ENCODE measurements around the gene GRIA1.

Gene GRIA1

DNA sequence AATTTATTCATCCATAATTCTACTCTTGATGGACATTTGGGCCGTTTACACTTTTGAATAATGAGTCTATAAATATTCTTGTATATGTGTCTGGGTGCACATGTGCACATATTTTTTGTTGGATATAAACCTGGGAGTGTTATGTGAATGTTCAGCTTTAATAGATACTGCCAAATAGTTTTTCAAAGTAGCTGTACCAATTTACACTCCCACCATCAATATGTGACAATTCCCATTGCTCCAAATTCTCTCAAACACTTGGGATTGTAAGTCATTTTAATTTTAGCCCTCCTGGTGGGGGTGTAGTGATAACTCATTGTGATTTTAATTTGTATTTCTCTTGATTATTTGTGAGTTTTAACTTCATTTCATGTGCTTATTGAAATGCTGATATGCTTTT, 114.9 kb downstream of the GRIA1 start:
- H3K9me3 Mint-ChIP-seq, result no peaks in the 10 kb centered on the region
- ATAC-seq (no peak), DNase-seq (no peak)
- H3K27me3 Mint-ChIP-seq, result no peaks in the 10 kb centered on the region
- no peaks in the 10 kb centered on the region for H3K4me1 Mint-ChIP-seq
- no peak overlapping the region for H3K4me3 Mint-ChIP-seq
- H3K27ac Mint-ChIP-seq, result no peak overlapping the region

DNA sequence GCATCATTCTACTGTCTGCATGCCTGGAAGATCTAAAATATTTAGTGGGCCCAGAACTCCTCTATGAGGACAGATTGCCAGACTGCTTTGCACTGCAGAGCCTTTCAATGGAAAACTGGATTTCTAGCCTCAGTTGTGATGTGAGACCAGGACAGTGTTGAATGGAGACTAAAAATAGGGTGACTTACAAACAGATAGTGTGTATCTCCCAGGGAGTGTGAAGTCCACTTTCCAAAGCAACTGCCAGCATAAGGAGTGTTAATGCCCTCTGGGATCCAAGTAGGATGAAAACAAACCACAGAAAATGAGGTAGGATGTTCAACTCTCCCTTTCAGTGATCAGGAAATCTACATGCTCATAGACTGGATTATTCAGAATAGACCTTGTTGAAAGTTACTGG, 119.5 kb downstream of the GRIA1 start:
- DNase-seq (no peak), ATAC-seq (no peak)
- Mint-ChIP-seq H3K27me3 (no peaks in the 10 kb centered on the region), H3K4me1 (no peaks in the 10 kb centered on the region), H3K9me3 (no peaks in the 10 kb centered on the region), H3K27ac (no peak overlapping the region), H3K4me3 (no peak overlapping the region)

DNA sequence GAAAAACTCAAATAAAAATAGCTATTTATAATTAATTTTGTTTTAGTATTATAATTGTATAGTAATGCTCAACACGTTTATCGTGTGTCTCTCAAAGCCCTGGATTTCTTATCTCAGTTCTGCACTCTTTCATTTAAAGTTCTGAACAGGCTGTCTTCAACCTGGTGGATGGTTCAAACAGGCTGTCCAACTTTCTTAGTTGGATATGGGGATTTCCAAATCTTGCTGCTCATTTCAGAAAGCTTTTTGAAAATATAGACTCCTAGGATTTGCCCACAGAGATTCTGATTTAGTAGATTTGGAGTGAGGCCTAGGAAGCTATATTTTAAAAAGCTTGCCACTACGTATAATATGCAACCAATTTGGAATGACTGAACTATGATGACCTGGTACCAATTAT, 120.3 kb downstream of the GRIA1 start:
- Mint-ChIP-seq H3K27ac (no peak overlapping the region), H3K4me1 (no peaks in the 10 kb centered on the region)

DNA sequence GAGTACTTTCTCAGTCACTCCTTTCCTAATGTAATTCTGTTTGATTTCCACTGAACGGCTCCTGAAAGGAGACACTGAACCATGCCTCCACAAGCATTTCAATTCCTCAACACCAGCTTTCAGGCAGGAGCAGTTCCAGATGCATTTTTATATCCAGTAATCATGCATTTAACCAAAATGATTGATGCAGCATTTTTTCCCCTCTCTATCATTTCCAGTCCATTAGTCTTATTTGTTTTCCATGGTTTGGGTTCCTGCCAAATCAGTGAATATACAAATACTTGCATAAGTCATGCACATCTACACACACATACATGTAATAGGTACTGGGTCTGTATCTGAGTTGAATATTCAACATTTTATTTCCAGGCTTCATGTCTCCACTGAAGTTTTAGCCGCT, 122.7 kb downstream of the GRIA1 start:
- Mint-ChIP-seq H3K9me3 (no peaks in the 10 kb centered on the region), H3K4me1 (no peaks in the 10 kb centered on the region), H3K27ac (no peak overlapping the region), H3K4me3 (no peak overlapping the region), H3K27me3 (no peaks in the 10 kb centered on the region)
- DNase-seq (no peak), ATAC-seq (no peak)

More for the DNA sequence above, 120.3 kb downstream of the GRIA1 start:
- ATAC-seq (no peak), DNase-seq (no peak)
- H3K27me3 Mint-ChIP-seq, result no peaks in the 10 kb centered on the region
- no peak overlapping the region for H3K4me3 Mint-ChIP-seq
- H3K9me3 Mint-ChIP-seq, result no peaks in the 10 kb centered on the region

DNA sequence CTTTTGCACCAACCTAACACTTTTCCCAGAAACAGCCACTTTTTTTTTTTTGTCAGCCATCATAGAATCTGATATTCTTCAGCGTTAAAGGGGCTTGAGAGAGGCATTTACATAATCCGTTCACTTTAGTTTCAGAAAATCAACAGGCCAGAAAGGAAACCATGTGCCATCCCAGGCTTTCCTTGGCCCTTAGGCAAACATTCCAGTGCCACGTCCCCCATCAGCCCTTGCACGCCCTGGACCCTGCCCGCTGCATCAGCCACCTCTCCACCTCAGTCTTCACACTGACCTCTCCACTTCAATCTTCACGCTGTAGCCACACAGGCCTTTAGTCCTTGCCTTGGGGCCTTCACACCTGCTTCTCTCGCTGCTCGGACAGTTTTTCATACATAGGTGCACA, 123.2 kb downstream of the GRIA1 start:
- Mint-ChIP-seq H3K9me3 (no peaks in the 10 kb centered on the region), H3K4me3 (no peak overlapping the region), H3K4me1 (no peaks in the 10 kb centered on the region), H3K27me3 (no peaks in the 10 kb centered on the region), H3K27ac (no peak overlapping the region)
- DNase-seq (no peak), ATAC-seq (no peak)

- no peak for DNase-seq
- H3K27me3 Mint-ChIP-seq, result no peaks in the 10 kb centered on the region
- H3K4me3 Mint-ChIP-seq, result no peak overlapping the region
These were observed 126.7 kb downstream of the GRIA1 start for GRCh38 chr5:153617190-153617589.

GRCh38 chr5:153618307-153618706, 127.8 kb downstream of the GRIA1 start:
- no peaks in the 10 kb centered on the region for H3K9me3 Mint-ChIP-seq
- no peak overlapping the region for H3K4me3 Mint-ChIP-seq
- no peak overlapping the region for H3K27ac Mint-ChIP-seq
- no peaks in the 10 kb centered on the region for H3K27me3 Mint-ChIP-seq
- DNase-seq (no peak), ATAC-seq (no peak)
- H3K4me1 Mint-ChIP-seq, result no peaks in the 10 kb centered on the region

More at GRCh38 chr5:153617190-153617589, 126.7 kb downstream of the GRIA1 start:
- no peaks in the 10 kb centered on the region for H3K4me1 Mint-ChIP-seq
- no peak for ATAC-seq
- no peaks in the 10 kb centered on the region for H3K9me3 Mint-ChIP-seq
- no peak overlapping the region for H3K27ac Mint-ChIP-seq

DNA sequence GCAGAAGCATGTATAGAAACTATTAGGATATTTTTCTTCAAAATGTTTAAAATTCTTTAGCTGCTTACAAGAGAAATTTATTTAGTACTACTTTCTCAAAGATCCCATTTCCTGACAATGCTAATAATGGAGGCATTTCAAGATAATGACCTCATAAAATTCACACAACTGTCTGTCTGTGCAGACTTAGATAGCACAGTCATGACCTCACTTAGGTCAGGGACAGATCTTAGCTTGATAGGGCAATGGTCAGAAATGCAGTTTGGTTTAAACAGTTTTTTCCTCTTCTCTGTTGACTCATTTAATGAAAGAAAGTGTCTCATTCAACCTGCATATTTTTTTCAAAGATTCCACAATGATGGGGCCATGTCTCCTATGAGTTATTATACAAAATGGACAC, 128.4 kb downstream of the GRIA1 start:
- H3K27ac Mint-ChIP-seq, result no peak overlapping the region
- DNase-seq (no peak), ATAC-seq (no peak)
- no peaks in the 10 kb centered on the region for H3K9me3 Mint-ChIP-seq
- no peaks in the 10 kb centered on the region for H3K27me3 Mint-ChIP-seq
- no peaks in the 10 kb centered on the region for H3K4me1 Mint-ChIP-seq
- no peak overlapping the region for H3K4me3 Mint-ChIP-seq

GRCh38 chr5:153619771-153620170, 129.3 kb downstream of the GRIA1 start:
- no peaks in the 10 kb centered on the region for H3K27me3 Mint-ChIP-seq
- H3K27ac Mint-ChIP-seq, result no peak overlapping the region
- DNase-seq, result no peak
- no peaks in the 10 kb centered on the region for H3K4me1 Mint-ChIP-seq
- no peaks in the 10 kb centered on the region for H3K9me3 Mint-ChIP-seq
- H3K4me3 Mint-ChIP-seq, result no peak overlapping the region
- no peak for ATAC-seq

DNA sequence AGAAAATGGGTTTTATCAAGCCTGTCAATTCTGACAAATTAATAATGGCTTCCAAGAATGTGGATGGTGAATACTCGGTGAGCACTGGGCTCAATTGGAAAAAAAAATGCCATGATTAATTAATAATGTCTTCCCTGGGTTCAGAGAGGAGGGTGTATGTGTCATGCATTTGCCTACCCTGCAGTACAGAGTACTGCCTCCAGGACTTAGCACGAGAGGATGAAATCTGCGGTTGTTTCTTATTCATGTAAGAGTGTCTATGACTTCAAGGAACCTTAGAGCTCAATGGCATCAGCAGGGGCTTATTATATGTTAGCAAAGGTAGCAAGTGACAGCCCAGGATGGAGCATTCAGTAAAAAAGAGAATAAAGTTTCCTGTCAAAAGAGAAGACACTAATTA, 132.7 kb downstream of the GRIA1 start:
- Mint-ChIP-seq H3K27me3 (no peaks in the 10 kb centered on the region), H3K4me1 (no peaks in the 10 kb centered on the region), H3K27ac (no peak overlapping the region), H3K9me3 (no peaks in the 10 kb centered on the region), H3K4me3 (no peak overlapping the region)
- DNase-seq (no peak), ATAC-seq (no peak)

DNA sequence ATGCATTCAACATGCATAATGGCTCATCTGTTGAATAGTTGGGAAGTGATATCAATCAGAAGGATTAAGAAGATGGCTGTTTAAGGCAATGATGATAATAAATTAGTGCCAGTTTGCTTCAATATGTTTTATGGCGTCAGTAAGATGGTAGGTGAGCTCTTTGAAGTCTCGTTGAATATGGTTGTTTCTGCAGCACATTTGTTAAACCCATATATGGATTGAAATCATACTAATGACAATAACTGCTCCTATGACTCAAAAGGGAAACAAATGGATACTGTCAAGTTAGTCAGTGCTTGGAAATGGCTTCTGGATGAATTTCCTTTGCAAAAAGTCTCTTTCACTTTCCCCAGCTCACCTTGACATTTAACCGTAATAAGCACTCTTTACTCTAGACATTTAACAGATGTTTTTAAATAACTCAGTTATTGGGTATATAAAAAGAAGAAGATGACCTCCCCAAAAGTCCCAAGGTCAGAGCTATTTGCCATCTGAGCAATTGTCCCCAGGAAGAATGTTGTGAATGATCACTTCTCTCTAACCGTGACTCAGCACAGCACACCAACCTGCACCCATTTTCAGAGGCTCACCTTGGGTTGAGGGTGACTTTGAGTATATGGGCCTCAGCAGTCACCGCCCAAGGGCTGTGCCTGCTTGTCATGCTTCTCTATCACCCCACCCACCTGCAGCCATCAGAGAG, 133.4 kb downstream of the GRIA1 start:
- no peak for DNase-seq
- Mint-ChIP-seq H3K9me3 (no peaks in the 10 kb centered on the region), H3K27ac (no peak overlapping the region), H3K27me3 (no peaks in the 10 kb centered on the region), H3K4me1 (no peaks in the 10 kb centered on the region), H3K4me3 (no peak overlapping the region)
- ATAC-seq, result no peak

DNA sequence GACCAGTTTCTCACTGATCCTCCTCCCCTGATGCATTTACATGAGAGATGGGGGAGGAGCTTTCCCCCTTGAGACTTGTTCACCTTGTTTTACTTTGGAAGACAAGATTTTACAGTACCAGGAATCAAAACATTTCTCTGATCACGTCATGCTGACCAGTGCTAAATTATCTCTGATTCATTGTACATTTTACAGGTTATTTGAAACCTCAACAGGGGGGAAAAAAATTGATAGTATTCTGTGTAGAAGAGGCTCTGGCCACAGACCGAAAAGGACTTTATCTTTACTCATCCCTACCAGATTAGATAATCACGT, 133.9 kb downstream of the GRIA1 start:
- no peak for DNase-seq
- no peaks in the 10 kb centered on the region for H3K4me1 Mint-ChIP-seq

DNA sequence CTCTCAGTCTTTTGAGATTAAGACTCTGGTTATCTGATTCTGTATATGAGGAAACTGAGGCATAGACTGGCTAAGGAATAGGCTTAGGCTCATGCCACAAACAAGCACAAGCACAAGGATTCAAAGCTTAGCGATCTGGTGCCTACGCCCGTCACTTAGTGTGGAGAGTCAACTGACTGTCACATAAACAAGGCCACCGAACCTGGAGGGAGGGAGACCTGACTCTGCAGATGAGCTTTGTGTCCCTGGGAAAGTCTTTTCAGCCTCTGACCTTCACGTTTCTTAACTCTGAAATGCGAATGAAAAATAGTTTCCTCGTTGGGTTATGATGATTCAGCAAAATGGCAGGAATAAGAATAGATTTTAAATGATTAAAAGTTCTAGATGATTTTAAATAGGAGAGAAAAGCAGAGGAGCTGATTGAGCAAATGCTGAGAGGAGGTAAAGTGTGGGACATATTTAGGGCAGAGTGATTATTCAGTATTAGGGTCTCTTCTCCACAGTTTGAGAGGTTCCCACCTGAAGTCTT, 135.4 kb downstream of the GRIA1 start:
- Mint-ChIP-seq H3K27ac (no peak overlapping the region), H3K4me3 (no peak overlapping the region), H3K27me3 (no peaks in the 10 kb centered on the region), H3K9me3 (no peaks in the 10 kb centered on the region), H3K4me1 (no peaks in the 10 kb centered on the region)
- no peak for ATAC-seq
- DNase-seq, result no peak

More for the DNA sequence above, 133.9 kb downstream of the GRIA1 start:
- H3K27me3 Mint-ChIP-seq, result no peaks in the 10 kb centered on the region
- ATAC-seq, result no peak
- H3K27ac Mint-ChIP-seq, result no peak overlapping the region
- no peak overlapping the region for H3K4me3 Mint-ChIP-seq
- no peaks in the 10 kb centered on the region for H3K9me3 Mint-ChIP-seq

GRCh38 chr5:153626836-153627235, 136.4 kb downstream of the GRIA1 start:
- H3K4me3 Mint-ChIP-seq, result no peak overlapping the region

DNA sequence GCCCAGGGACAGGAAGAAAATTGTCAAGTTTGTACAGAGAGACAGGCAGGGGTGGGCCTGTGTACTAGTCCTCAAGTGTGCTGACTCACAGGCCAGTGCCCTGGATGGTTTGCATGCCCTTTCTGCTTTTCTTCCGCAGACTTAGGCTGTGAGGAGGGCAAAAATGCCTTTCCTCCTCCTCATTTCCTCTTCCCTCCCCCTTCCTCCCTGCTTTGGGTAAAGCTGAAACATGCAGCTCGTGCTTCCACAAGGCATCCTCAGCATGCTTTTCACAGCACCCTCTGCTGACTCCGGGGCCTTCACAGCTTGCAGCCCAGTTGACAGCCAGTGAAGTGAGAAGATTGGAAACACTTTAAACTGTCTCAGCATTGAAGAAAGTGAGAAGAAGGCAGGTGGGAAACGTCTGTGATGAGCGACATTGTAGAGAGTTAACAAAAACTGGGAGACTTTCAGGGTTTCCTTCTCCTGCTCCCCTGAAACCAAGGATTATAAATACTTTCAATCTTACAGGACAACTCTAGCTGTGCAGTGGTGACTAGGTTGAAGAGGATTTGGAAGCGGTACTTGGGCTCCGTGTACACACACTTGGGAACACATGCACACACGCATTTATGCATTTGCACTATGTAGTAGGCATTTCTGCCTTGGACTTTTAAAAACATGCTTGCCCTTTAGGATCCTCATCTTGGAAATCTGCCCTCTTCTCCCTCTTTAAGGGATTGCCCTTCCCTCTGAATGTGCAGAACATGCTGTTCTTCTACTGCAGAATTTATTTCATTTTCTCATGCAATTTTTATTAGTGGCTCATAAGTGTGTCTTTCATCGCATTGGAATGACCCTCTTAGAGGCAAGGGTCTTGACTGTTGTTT, 138.8 kb downstream of the GRIA1 start:
- no peaks in the 10 kb centered on the region for H3K4me1 Mint-ChIP-seq
- H3K9me3 Mint-ChIP-seq, result no peaks in the 10 kb centered on the region
- ATAC-seq (no peak), DNase-seq (no peak)
- no peaks in the 10 kb centered on the region for H3K27me3 Mint-ChIP-seq
- no peak overlapping the region for H3K27ac Mint-ChIP-seq
- no peak overlapping the region for H3K4me3 Mint-ChIP-seq

More at GRCh38 chr5:153626836-153627235, 136.4 kb downstream of the GRIA1 start:
- Mint-ChIP-seq H3K9me3 (no peaks in the 10 kb centered on the region), H3K27ac (no peak overlapping the region), H3K27me3 (no peaks in the 10 kb centered on the region), H3K4me1 (no peaks in the 10 kb centered on the region)
- no peak for ATAC-seq
- no peak for DNase-seq

DNA sequence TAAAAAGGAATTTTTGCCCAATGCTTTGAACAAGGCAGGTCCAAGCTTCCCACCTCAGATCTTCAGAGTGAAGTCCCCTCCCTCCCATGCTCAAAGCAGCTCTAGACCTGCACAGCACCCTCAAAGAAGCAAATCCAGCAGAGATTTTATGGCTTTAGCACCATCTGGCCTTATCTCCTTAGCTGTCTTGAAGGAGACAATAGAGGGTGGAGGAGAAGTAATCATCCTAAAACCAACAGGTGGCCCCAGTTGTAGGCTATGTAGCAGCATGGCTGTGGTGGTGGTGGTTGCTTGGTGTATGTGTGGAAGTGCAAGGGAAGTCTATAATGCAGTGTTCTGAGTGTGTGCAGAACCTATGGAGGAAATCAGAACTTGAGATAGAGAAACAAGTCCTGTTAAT, 140.1 kb downstream of the GRIA1 start:
- DNase-seq (no peak), ATAC-seq (no peak)
- H3K27me3 Mint-ChIP-seq, result no peaks in the 10 kb centered on the region
- H3K4me3 Mint-ChIP-seq, result no peak overlapping the region
- H3K4me1 Mint-ChIP-seq, result no peaks in the 10 kb centered on the region
- H3K27ac Mint-ChIP-seq, result no peak overlapping the region
- no peaks in the 10 kb centered on the region for H3K9me3 Mint-ChIP-seq
